ENCODE results near the gene NFYB. TPM values are rescaled to one million over a fixed set of nuclear protein-coding genes. Genes with fewer than 3 reads are reported as not detected.
"Not testable (repeated sequence)": the region's sequence is repeated elsewhere in the genome, so short reads cannot be mapped to it uniquely, and the experiment has no call there.

NFYB gene
- 10 to 100 TPM in 11 of 12 donors, not detected in 1; 32.3 to 72.4 (median 50.6) TPM for polyA plus RNA-seq (ENCODE audit: insufficient read length in 12 of 12)
- long read RNA-seq, donor 1, transcript NFYB-201 (8 exons, 3,512 nt) = major isoform, 7 of 9 reads
- long read RNA-seq, donor 1, partial matches to known transcripts = 0 of 9 reads
- long read RNA-seq, donor 1, other reads (novel, unspliced or antisense) = 0 of 9 reads
- long read RNA-seq, donor 2, transcript NFYB-201 (8 exons, 3,512 nt) = major isoform, 9 of 10 reads
- long read RNA-seq, donor 2, partial matches to known transcripts = 0 of 10 reads
- long read RNA-seq, donor 2, other reads (novel, unspliced or antisense) = 0 of 10 reads
- long read RNA-seq, donor 3, transcript NFYB-201 (8 exons, 3,512 nt) = major isoform, 5 of 6 reads
- long read RNA-seq, donor 3, partial matches to known transcripts = 0 of 6 reads
- long read RNA-seq, donor 3, other reads (novel, unspliced or antisense) = 0 of 6 reads
- long read RNA-seq, donor 4, partial matches to known transcripts = 0 of 1 reads
- long read RNA-seq, donor 4, other reads (novel, unspliced or antisense) = 0 of 1 reads
- long read RNA-seq, donor 5 = 0 reads
- long read RNA-seq, donor 6, partial matches to known transcripts = 0 of 5 reads
- long read RNA-seq, donor 6, other reads (novel, unspliced or antisense) = 0 of 5 reads
- long read RNA-seq, donor 7, partial matches to known transcripts = 0 of 4 reads
- long read RNA-seq, donor 7, other reads (novel, unspliced or antisense) = 0 of 4 reads
- long read RNA-seq, donor 8, transcript NFYB-201 (8 exons, 3,512 nt) = major isoform, 5 of 12 reads
- long read RNA-seq, donor 8, partial matches to known transcripts = 5 of 12 reads
- long read RNA-seq, donor 8, other reads (novel, unspliced or antisense) = 0 of 12 reads
- long read RNA-seq, donor 9, partial matches to known transcripts = 0 of 4 reads
- long read RNA-seq, donor 9, other reads (novel, unspliced or antisense) = 0 of 4 reads
- long read RNA-seq, donor 10, partial matches to known transcripts = 0 of 7 reads
- long read RNA-seq, donor 10, other reads (novel, unspliced or antisense) = 0 of 7 reads
- long read RNA-seq, donor 11, partial matches to known transcripts = 0 of 5 reads
- long read RNA-seq, donor 11, other reads (novel, unspliced or antisense) = 0 of 5 reads

- peak; percentile 97 for DNase-seq
Observed at GRCh38 chr12:104137902-104138796, at the start of gene NFYB. Gene NFYB, minus strand, starts transcription at chr12:104138210. Its CDS starts 2,757 bp downstream, at chr12:104135453.

GRCh38 chr12:104187446-104188155 is 49.6 kb upstream of the NFYB start:
- DNase-seq = no peak

GRCh38 chr12:104183443-104183842 is 45.4 kb upstream of the NFYB start:
- no peak for DNase-seq

GRCh38 chr12:104182621-104183378 is 44.8 kb upstream of the NFYB start:
- no peak for DNase-seq

GRCh38 chr12:104182144-104182543 is 44.1 kb upstream of the NFYB start:
- DNase-seq = no peak

GRCh38 chr12:104181313-104181712 is 43.3 kb upstream of the NFYB start:
- DNase-seq = no peak

GRCh38 chr12:104180374-104180773 is 42.4 kb upstream of the NFYB start:
- DNase-seq = no peak

- no peak for DNase-seq
Observed at GRCh38 chr12:104177663-104178501, 39.9 kb upstream of the NFYB start.

- DNase-seq = no peak
Observed at GRCh38 chr12:104177336-104177662, 39.3 kb upstream of the NFYB start.

- DNase-seq = no peak
Observed at GRCh38 chr12:104175726-104176247, 37.8 kb upstream of the NFYB start.

- DNase-seq = not testable (repeated sequence)
Observed at GRCh38 chr12:104173804-104174203, 35.8 kb upstream of the NFYB start.

GRCh38 chr12:104172570-104172947 is 34.5 kb upstream of the NFYB start:
- no peak for DNase-seq

GRCh38 chr12:104171785-104172569 is 34.0 kb upstream of the NFYB start:
- no peak for DNase-seq

- no peak for DNase-seq
Observed at GRCh38 chr12:104168596-104168995, 30.6 kb upstream of the NFYB start.

- DNase-seq = no peak
Observed at GRCh38 chr12:104167519-104168458, 29.8 kb upstream of the NFYB start.

GRCh38 chr12:104166465-104166864 is 28.5 kb upstream of the NFYB start:
- no peak for DNase-seq

GRCh38 chr12:104165801-104166200 is 27.8 kb upstream of the NFYB start:
- no peak for DNase-seq
